Stimulated activated CD8-positive, alpha-beta memory T cell treated with anti-CD3 and anti-CD28 coated beads, Interleukin-15, amount 100 ng/mL, for 4 hours (primary cell): Measurements from ENCODE around the gene NSUN7.

Experiments
- DNase-seq, 2 donors: peaks; one replicate each; pipeline ENCODE4 v3.0.0-alpha.2; 2020; ENCODE audit warnings: low read depth in 2 of 2

The NSUN7 gene

GRCh38 chr4:40734497-40734896 lies 15.3 kb upstream of the NSUN7 start:
- no peak for DNase-seq

- DNase-seq = no peak
Observed at GRCh38 chr4:40736910-40737309, 12.8 kb upstream of the NSUN7 start.

- no peak for DNase-seq
Observed at GRCh38 chr4:40737879-40738278, 11.9 kb upstream of the NSUN7 start.

GRCh38 chr4:40739347-40739746 lies 10.4 kb upstream of the NSUN7 start:
- no peak for DNase-seq

GRCh38 chr4:40744218-40744617 lies 5.5 kb upstream of the NSUN7 start:
- no peak for DNase-seq

- DNase-seq = no peak
Observed at GRCh38 chr4:40745285-40745984, 4.3 kb upstream of the NSUN7 start.

GRCh38 chr4:40747207-40747835 lies 2.4 kb upstream of the NSUN7 start:
- DNase-seq = no peak

- DNase-seq = no peak
Observed at GRCh38 chr4:40750461-40751258, 905 bp downstream of the NSUN7 start.

GRCh38 chr4:40755616-40756015 lies 5.9 kb downstream of the NSUN7 start:
- DNase-seq = no peak

- DNase-seq = no peak
Observed at GRCh38 chr4:40763228-40763716, 13.5 kb downstream of the NSUN7 start.

GRCh38 chr4:40769266-40769665 lies 19.5 kb downstream of the NSUN7 start:
- no peak for DNase-seq

- no peak for DNase-seq
Observed at GRCh38 chr4:40778090-40778489, 28.3 kb downstream of the NSUN7 start.

GRCh38 chr4:40782876-40783275 lies 33.1 kb downstream of the NSUN7 start:
- DNase-seq = no peak

- no peak for DNase-seq
Observed at GRCh38 chr4:40785727-40786126, 36.0 kb downstream of the NSUN7 start.

GRCh38 chr4:40788331-40788730 lies 38.6 kb downstream of the NSUN7 start:
- no peak for DNase-seq

GRCh38 chr4:40789031-40789430 lies 39.3 kb downstream of the NSUN7 start:
- DNase-seq = no peak

GRCh38 chr4:40789771-40790170 lies 40.0 kb downstream of the NSUN7 start:
- DNase-seq = no peak

- no peak for DNase-seq
Observed at GRCh38 chr4:40800064-40800463, 50.3 kb downstream of the NSUN7 start.

GRCh38 chr4:40804598-40804997 lies 54.8 kb downstream of the NSUN7 start:
- DNase-seq = no peak

- DNase-seq = no peak
Observed at GRCh38 chr4:40808926-40809457, 59.2 kb downstream of the NSUN7 start.

GRCh38 chr4:40811956-40812355 lies 62.2 kb downstream of the NSUN7 start:
- no peak for DNase-seq

- no peak for DNase-seq
Observed at GRCh38 chr4:40812386-40812785, 62.6 kb downstream of the NSUN7 start.
